GM12892 (cell line): ENCODE results near the gene RPS17.

ENCODE experiments used
- POLR2A ChIP-seq: IDR thresholded peaks from 2 replicates; pipeline ENCODE4 v1.6.1; 2011; ENCODE audit warnings: low read depth, low read length, control low read depth
- TAF1 ChIP-seq: IDR thresholded peaks from 2 replicates; pipeline ENCODE4 v1.6.1; 2011; ENCODE audit warnings: low read depth, mild to moderate bottlenecking, control low read depth, low read length, borderline replicate concordance

DNA sequence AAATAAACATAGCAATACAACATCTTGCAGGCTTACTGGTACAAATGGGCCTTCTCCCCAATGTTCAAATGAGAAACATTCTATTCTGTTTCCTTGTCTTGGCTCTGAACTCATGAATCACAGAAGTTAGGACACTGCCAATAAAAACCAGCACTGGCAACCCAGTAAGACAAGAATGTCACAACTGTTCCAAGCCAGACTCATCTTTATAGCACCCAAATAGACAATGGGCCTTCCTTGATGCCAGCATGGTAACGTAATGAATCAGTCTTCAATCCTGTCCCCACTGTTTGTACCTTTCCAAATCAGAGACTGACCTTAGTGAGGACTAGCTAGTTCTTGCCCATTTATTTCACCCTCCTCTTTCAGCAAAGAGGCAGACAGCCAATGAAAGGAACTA lies 14.1 kb upstream of the RPS17 start:
- TF ChIP-seq POLR2A (no peak), TAF1 (no peak)
